Measurements from ENCODE around the gene SYNPO. TPM values are rescaled to one million over a fixed set of nuclear protein-coding genes. Genes with fewer than 3 reads are reported as not detected.

Gene SYNPO
- polyA plus RNA-seq, 1 donor (not counting 4 experiments of a cell fraction or from before 2014, with no cell fraction given), result 6.0 TPM

GRCh38 chr5:150593593-150593992 is 46.9 kb upstream of the SYNPO start:
- FAIRE-seq (no peak), DNase-seq (ENCODE audit: low read depth, low spot score) (no peak)
- H3K27ac ChIP-seq (ENCODE audit: control insufficient read depth, insufficient read depth, low read length), result no peak overlapping the region
- H3K4me2 ChIP-seq (ENCODE audit: control insufficient read depth, extremely low read depth, insufficient read depth, low read depth, low read length), result no peak overlapping the region
- H3K79me2 ChIP-seq (ENCODE audit: control insufficient read depth, insufficient read depth, low read length), result no peaks in the 10 kb centered on the region
- no peaks in the 10 kb centered on the region for H3K36me3 ChIP-seq (ENCODE audit: control insufficient read depth in 2 of 2, extremely low read depth in 1 of 2, insufficient read depth in 2 of 2, low read length in 2 of 2)
- no peaks in the 10 kb centered on the region for H3K27me3 ChIP-seq (ENCODE audit: control insufficient read depth, extremely low read depth, insufficient read depth, low read length)
- no peak overlapping the region for H3K4me3 ChIP-seq (ENCODE audit: control insufficient read depth in 2 of 3, extremely low read depth in 1 of 3, insufficient read depth in 2 of 3, low read depth in 1 of 3, low read length in 3 of 3)
- H3K9me3 ChIP-seq (ENCODE audit: control insufficient read depth, low read depth, low read length), result no peaks in the 10 kb centered on the region
- dilution Hi-C loops (cut with MboI; ENCODE audit: extremely low pct_ligation_motif_present, low sequenced_read_pairs), result no loop called here
- H3K4me1 ChIP-seq (ENCODE audit: control insufficient read depth, extremely low read depth, insufficient read depth, low read length), result peaks cover 7% of the 10 kb centered on the region
- H4K20me1 ChIP-seq (ENCODE audit: control insufficient read depth, extremely low read depth, insufficient read depth, low read length), result no peaks in the 10 kb centered on the region
- no peaks in the 10 kb centered on the region for H3K9me1 ChIP-seq (ENCODE audit: control insufficient read depth, extremely low read depth, insufficient read depth, low read length)
- no peak overlapping the region for H2AFZ ChIP-seq (ENCODE audit: control insufficient read depth, low read length)
- no peak for TF ChIP-seq CTCF (optimal IDR thresholded peaks at IDR 0.05 in 1 of 3, IDR thresholded peaks at IDR 0.05 in 1 of 3, conservative IDR thresholded peaks at IDR 0.05 in 1 of 3; ENCODE audit: extremely low read depth in 1 of 3, insufficient read depth in 2 of 3, low read length in 3 of 3)
- TF ChIP-seq EZH2 (IDR thresholded peaks at IDR 0.05; ENCODE audit: low read length), result no peak
- H3K9ac ChIP-seq (ENCODE audit: control insufficient read depth, extremely low read depth, insufficient read depth, low read length), result no peak overlapping the region

- Histone ChIP-seq H3K4me3 (ENCODE audit: control insufficient read depth in 2 of 3, extremely low read depth in 1 of 3, insufficient read depth in 2 of 3, low read depth in 1 of 3, low read length in 3 of 3) (no peak overlapping the region), H3K9me3 (ENCODE audit: control insufficient read depth, low read depth, low read length) (no peaks in the 10 kb centered on the region), H3K27ac (ENCODE audit: control insufficient read depth, insufficient read depth, low read length) (no peak overlapping the region), H3K4me1 (ENCODE audit: control insufficient read depth, extremely low read depth, insufficient read depth, low read length) (peaks cover 11% of the 10 kb centered on the region), H2AFZ (ENCODE audit: control insufficient read depth, low read length) (no peak overlapping the region), H3K9ac (ENCODE audit: control insufficient read depth, extremely low read depth, insufficient read depth, low read length) (no peak overlapping the region), H3K27me3 (ENCODE audit: control insufficient read depth, extremely low read depth, insufficient read depth, low read length) (no peaks in the 10 kb centered on the region), H3K36me3 (ENCODE audit: control insufficient read depth in 2 of 2, extremely low read depth in 1 of 2, insufficient read depth in 2 of 2, low read length in 2 of 2) (no peaks in the 10 kb centered on the region), H3K4me2 (ENCODE audit: control insufficient read depth, extremely low read depth, insufficient read depth, low read depth, low read length) (no peak overlapping the region), H3K9me1 (ENCODE audit: control insufficient read depth, extremely low read depth, insufficient read depth, low read length) (no peaks in the 10 kb centered on the region), H3K79me2 (ENCODE audit: control insufficient read depth, insufficient read depth, low read length) (no peaks in the 10 kb centered on the region), H4K20me1 (ENCODE audit: control insufficient read depth, extremely low read depth, insufficient read depth, low read length) (no peaks in the 10 kb centered on the region)
- no peak for FAIRE-seq
- no peak for DNase-seq (ENCODE audit: low read depth, low spot score)
- dilution Hi-C loops (cut with MboI; ENCODE audit: extremely low pct_ligation_motif_present, low sequenced_read_pairs), result no loop called here
- no peak for TF ChIP-seq EZH2 (IDR thresholded peaks at IDR 0.05; ENCODE audit: low read length)
Observed at GRCh38 chr5:150593996-150594395, 46.5 kb upstream of the SYNPO start.

GRCh38 chr5:150595466-150596031 is 44.9 kb upstream of the SYNPO start:
- no peaks in the 10 kb centered on the region for H4K20me1 ChIP-seq (ENCODE audit: control insufficient read depth, extremely low read depth, insufficient read depth, low read length)
- dilution Hi-C loops (cut with MboI; ENCODE audit: extremely low pct_ligation_motif_present, low sequenced_read_pairs), result no loop called here
- H3K27ac ChIP-seq (ENCODE audit: control insufficient read depth, insufficient read depth, low read length), result no peak overlapping the region
- H3K27me3 ChIP-seq (ENCODE audit: control insufficient read depth, extremely low read depth, insufficient read depth, low read length), result no peaks in the 10 kb centered on the region
- peaks cover 27% of the 10 kb centered on the region for H3K4me1 ChIP-seq (ENCODE audit: control insufficient read depth, extremely low read depth, insufficient read depth, low read length)
- H3K9me3 ChIP-seq (ENCODE audit: control insufficient read depth, low read depth, low read length), result no peaks in the 10 kb centered on the region
- H2AFZ ChIP-seq (ENCODE audit: control insufficient read depth, low read length), result no peak overlapping the region
- H3K4me2 ChIP-seq (ENCODE audit: control insufficient read depth, extremely low read depth, insufficient read depth, low read depth, low read length), result no peak overlapping the region
- no peak overlapping the region for H3K4me3 ChIP-seq (ENCODE audit: control insufficient read depth in 2 of 3, extremely low read depth in 1 of 3, insufficient read depth in 2 of 3, low read depth in 1 of 3, low read length in 3 of 3)
- no peaks in the 10 kb centered on the region for H3K9me1 ChIP-seq (ENCODE audit: control insufficient read depth, extremely low read depth, insufficient read depth, low read length)
- DNase-seq (ENCODE audit: low read depth, low spot score) (no peak), FAIRE-seq (no peak)
- H3K9ac ChIP-seq (ENCODE audit: control insufficient read depth, extremely low read depth, insufficient read depth, low read length), result no peak overlapping the region
- no peaks in the 10 kb centered on the region for H3K79me2 ChIP-seq (ENCODE audit: control insufficient read depth, insufficient read depth, low read length)
- TF ChIP-seq EZH2 (IDR thresholded peaks at IDR 0.05; ENCODE audit: low read length) (no peak), CTCF (optimal IDR thresholded peaks at IDR 0.05 in 1 of 3, IDR thresholded peaks at IDR 0.05 in 1 of 3, conservative IDR thresholded peaks at IDR 0.05 in 1 of 3; ENCODE audit: extremely low read depth in 1 of 3, insufficient read depth in 2 of 3, low read length in 3 of 3) (no peak)
- no peaks in the 10 kb centered on the region for H3K36me3 ChIP-seq (ENCODE audit: control insufficient read depth in 2 of 2, extremely low read depth in 1 of 2, insufficient read depth in 2 of 2, low read length in 2 of 2)
